HCT116 (cell line): ENCODE measurements around the gene GTF2H1.

Source experiments
- EZH2 ChIP-seq: fragments of 200-600 bp; sonication (generic); IDR thresholded peaks from 2 replicates; pipeline ENCODE4 v1.6.1; 2017; ENCODE audit warnings: antibody characterized with exemption, mixed run types
- EZH2phosphoT487 ChIP-seq: fragments of 200-600 bp; IDR thresholded peaks from 2 replicates; pipeline ENCODE4 v1.6.1; 2018; ENCODE audit warnings: antibody characterized with exemption, borderline replicate concordance
- FOSL1 ChIP-seq: IDR thresholded peaks from 2 replicates; pipeline ENCODE4 v1.6.1; 2012; ENCODE audit warnings: low read depth
- POLR2A ChIP-seq: IDR thresholded peaks from 2 replicates; pipeline ENCODE4 v1.7.0; 2011; ENCODE audit warnings: borderline replicate concordance; ENCODE audit not compliant: insufficient read depth, insufficient read length; ENCODE audit errors: extremely low read depth
- POLR2AphosphoS5 ChIP-seq: IDR thresholded peaks from 2 replicates; pipeline ENCODE4 v1.6.1; 2011; ENCODE audit warnings: mild to moderate bottlenecking, low read depth, low read length, moderate library complexity
- RAD21 ChIP-seq: IDR thresholded peaks from 2 replicates; pipeline ENCODE4 v1.6.1; 2012; ENCODE audit warnings: low read depth, mild to moderate bottlenecking
- SIN3A ChIP-seq: IDR thresholded peaks from 2 replicates; pipeline ENCODE4 v1.6.1; 2012; ENCODE audit warnings: low read depth
- TCF7L2 ChIP-seq: IDR thresholded peaks from 2 replicates; pipeline ENCODE4 v1.7.0; 2011; ENCODE audit warnings: borderline replicate concordance, inconsistent platforms; ENCODE audit not compliant: insufficient read depth, insufficient read length; ENCODE audit errors: extremely low read depth
- YY1 ChIP-seq: IDR thresholded peaks from 2 replicates; pipeline ENCODE4 v1.6.1; 2011; ENCODE audit warnings: low read length, low read depth, moderate library complexity, mild to moderate bottlenecking; ENCODE audit not compliant: insufficient replicate concordance; ENCODE audit errors: extremely low read depth
- TF ChIP-seq, protein P1 (sequence below), 3 experiments: fragments of 200-600 bp in 1 of 3; sonication (generic) in 1 of 3; IDR thresholded peaks in 2 of 3; conservative IDR thresholded peaks in 1 of 3; 2 replicates each; pipeline ENCODE4 v1.5.1; 2012 to 2017; ENCODE audit warnings: low read depth in 2 of 3, low read length in 2 of 3, antibody characterized with exemption in 1 of 3, borderline replicate concordance in 1 of 3, control low read depth in 1 of 3, mild to moderate bottlenecking in 1 of 3, mixed read lengths in 1 of 3, mixed run types in 1 of 3, moderate library complexity in 1 of 3; ENCODE audit not compliant: insufficient read depth in 1 of 3
- TF ChIP-seq, protein P2 (sequence below): IDR thresholded peaks from 2 replicates; pipeline ENCODE4 v1.6.1; 2012
- TF ChIP-seq, protein P3 (sequence below): IDR thresholded peaks from 2 replicates; pipeline ENCODE4 v1.6.1; 2011; ENCODE audit warnings: mild to moderate bottlenecking, low read length, moderate library complexity; ENCODE audit not compliant: insufficient replicate concordance; ENCODE audit errors: extremely low read depth

DNA sequence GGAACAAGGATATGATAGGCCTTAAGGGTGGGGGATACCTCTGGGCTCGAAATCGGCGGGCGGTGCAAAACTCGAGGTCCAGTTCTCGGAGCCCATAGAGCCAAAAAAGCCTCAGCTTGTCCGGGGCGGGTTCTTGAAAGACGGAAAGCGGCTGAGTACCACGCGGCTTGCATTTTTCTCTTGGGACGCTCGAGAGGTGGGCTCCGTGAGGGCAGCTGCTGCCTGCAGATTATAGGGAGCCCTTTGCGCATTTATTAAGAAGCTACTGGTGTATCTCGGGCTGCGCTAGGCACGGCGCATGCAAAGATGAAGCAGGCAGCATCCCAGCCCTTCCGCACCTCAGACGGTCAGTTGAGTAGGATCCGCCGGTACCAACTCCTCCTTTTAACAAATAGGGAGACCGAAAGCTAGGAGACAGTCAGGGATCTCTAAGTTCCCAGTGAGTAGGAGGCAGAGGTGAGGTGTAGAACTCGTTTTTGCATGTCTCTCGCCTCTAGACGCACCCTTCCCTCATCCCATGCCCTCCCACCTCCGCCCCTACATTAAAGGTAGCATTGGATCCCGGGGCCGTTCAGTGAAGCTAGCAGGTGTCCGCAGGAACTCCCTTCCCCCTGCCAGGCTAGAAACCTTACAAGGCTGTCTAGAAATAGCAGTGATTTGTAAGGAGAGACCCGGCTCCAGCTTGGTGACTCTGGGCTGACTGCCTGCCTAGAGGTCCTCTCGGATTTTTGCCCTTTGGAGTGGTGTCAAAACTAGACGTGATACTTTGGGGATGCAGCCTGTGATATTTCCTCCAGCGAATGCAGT is 72.8 kb downstream of the GTF2H1 start:
- TF ChIP-seq, protein P1, sequence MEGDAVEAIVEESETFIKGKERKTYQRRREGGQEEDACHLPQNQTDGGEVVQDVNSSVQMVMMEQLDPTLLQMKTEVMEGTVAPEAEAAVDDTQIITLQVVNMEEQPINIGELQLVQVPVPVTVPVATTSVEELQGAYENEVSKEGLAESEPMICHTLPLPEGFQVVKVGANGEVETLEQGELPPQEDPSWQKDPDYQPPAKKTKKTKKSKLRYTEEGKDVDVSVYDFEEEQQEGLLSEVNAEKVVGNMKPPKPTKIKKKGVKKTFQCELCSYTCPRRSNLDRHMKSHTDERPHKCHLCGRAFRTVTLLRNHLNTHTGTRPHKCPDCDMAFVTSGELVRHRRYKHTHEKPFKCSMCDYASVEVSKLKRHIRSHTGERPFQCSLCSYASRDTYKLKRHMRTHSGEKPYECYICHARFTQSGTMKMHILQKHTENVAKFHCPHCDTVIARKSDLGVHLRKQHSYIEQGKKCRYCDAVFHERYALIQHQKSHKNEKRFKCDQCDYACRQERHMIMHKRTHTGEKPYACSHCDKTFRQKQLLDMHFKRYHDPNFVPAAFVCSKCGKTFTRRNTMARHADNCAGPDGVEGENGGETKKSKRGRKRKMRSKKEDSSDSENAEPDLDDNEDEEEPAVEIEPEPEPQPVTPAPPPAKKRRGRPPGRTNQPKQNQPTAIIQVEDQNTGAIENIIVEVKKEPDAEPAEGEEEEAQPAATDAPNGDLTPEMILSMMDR (IDR thresholded peaks at IDR 0.05 in 2 of 3, conservative IDR thresholded peaks at IDR 0.05 in 1 of 3; ENCODE audit: borderline replicate concordance in 1 of 3, insufficient read depth in 1 of 3, low read depth in 2 of 3, low read length in 2 of 3), result no peak
- TF ChIP-seq POLR2AphosphoS5 (peak; percentile 34; the same call in 1 of the 2 replicates), SIN3A (no peak), POLR2A (no peak), RAD21 (no peak), YY1 (no peak), EZH2 (no peak), FOSL1 (no peak), TCF7L2 (no peak), EZH2phosphoT487 (no peak)
- TF ChIP-seq, protein P2, sequence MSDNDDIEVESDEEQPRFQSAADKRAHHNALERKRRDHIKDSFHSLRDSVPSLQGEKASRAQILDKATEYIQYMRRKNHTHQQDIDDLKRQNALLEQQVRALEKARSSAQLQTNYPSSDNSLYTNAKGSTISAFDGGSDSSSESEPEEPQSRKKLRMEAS, result no peak
- TF ChIP-seq, protein P3, sequence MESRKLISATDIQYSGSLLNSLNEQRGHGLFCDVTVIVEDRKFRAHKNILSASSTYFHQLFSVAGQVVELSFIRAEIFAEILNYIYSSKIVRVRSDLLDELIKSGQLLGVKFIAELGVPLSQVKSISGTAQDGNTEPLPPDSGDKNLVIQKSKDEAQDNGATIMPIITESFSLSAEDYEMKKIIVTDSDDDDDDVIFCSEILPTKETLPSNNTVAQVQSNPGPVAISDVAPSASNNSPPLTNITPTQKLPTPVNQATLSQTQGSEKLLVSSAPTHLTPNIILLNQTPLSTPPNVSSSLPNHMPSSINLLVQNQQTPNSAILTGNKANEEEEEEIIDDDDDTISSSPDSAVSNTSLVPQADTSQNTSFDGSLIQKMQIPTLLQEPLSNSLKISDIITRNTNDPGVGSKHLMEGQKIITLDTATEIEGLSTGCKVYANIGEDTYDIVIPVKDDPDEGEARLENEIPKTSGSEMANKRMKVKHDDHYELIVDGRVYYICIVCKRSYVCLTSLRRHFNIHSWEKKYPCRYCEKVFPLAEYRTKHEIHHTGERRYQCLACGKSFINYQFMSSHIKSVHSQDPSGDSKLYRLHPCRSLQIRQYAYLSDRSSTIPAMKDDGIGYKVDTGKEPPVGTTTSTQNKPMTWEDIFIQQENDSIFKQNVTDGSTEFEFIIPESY, result no peak
